OCI-LY1 (cell line): ENCODE measurements around the gene CDH4.
"Not testable (repeated sequence)": the region's sequence is repeated elsewhere in the genome, so short reads cannot be mapped to it uniquely, and the experiment has no call there.

Source experiments
- H2AFZ ChIP-seq: fragments of 200-600 bp; sonication (generic), shearing (Covaris generic); 2 replicates; pipeline ENCODE4 v1.6.0; 2014; ENCODE audit warnings: antibody characterized with exemption, mild to moderate bottlenecking, low read length
- H3F3A ChIP-seq: fragments of 200-600 bp; sonication (generic), shearing (Covaris generic); 2 replicates; pipeline ENCODE4 v1.6.0; 2014; ENCODE audit warnings: mild to moderate bottlenecking, antibody characterized with exemption, low read length, moderate library complexity; ENCODE audit not compliant: insufficient read depth
- H3K27ac ChIP-seq: fragments of 200-600 bp; sonication (generic); 2 replicates; pipeline ENCODE4 v1.5.1; 2014; ENCODE audit warnings: low read length, mixed run types, mild to moderate bottlenecking, low read depth; ENCODE audit not compliant: poor library complexity, severe bottlenecking
- H3K27me3 ChIP-seq: fragments of 200-600 bp; sonication (generic); 2 replicates; pipeline ENCODE4 v1.6.0; 2014; ENCODE audit warnings: antibody characterized with exemption, mild to moderate bottlenecking, low read length, moderate library complexity; ENCODE audit not compliant: insufficient read depth
- H3K36me3 ChIP-seq: fragments of 200-600 bp; sonication (generic); 2 replicates; pipeline ENCODE4 v1.6.1; 2014; ENCODE audit warnings: mild to moderate bottlenecking, antibody characterized with exemption, low read length, moderate library complexity, mixed read lengths; ENCODE audit not compliant: insufficient read depth
- H3K4me1 ChIP-seq: fragments of 200-600 bp; sonication (generic); 2 replicates; pipeline ENCODE4 v1.5.1; 2014; ENCODE audit warnings: mild to moderate bottlenecking, low read length, moderate library complexity; ENCODE audit not compliant: insufficient read depth, severe bottlenecking
- H3K4me2 ChIP-seq: fragments of 200-600 bp; sonication (generic), shearing (Covaris generic); 2 replicates; pipeline ENCODE4 v1.6.1; 2014; ENCODE audit warnings: low read length
- H3K4me3 ChIP-seq: fragments of 200-600 bp; sonication (generic); 2 replicates; pipeline ENCODE4 v1.5.1; 2014; ENCODE audit warnings: low read length, low read depth, mild to moderate bottlenecking, mixed read lengths; ENCODE audit not compliant: poor library complexity, severe bottlenecking
- H3K79me2 ChIP-seq: fragments of 200-600 bp; shearing (Covaris generic); 2 replicates; pipeline ENCODE4 v1.6.1; 2016; ENCODE audit warnings: mixed run types, low read length, mixed read lengths; ENCODE audit not compliant: insufficient read depth
- H3K9ac ChIP-seq: fragments of 200-600 bp; sonication (generic), shearing (Covaris generic); 2 replicates; pipeline ENCODE4 v1.6.1; 2014; ENCODE audit warnings: mild to moderate bottlenecking, low read length, mixed read lengths
- H3K9me2 ChIP-seq: fragments of 200-600 bp; sonication (generic), shearing (Covaris generic); 2 replicates; pipeline ENCODE4 v1.6.1; 2014; ENCODE audit warnings: low read depth, mild to moderate bottlenecking, low read length, mixed read lengths
- H3K9me3 ChIP-seq: fragments of 200-600 bp; shearing (Covaris generic); 2 replicates; pipeline ENCODE4 v1.6.1; 2014; ENCODE audit warnings: low read length, mixed read lengths
- H4K20me1 ChIP-seq: fragments of 200-600 bp; sonication (generic), shearing (Covaris generic); 2 replicates; pipeline ENCODE4 v1.6.0; 2016; ENCODE audit warnings: mild to moderate bottlenecking, low read length; ENCODE audit not compliant: insufficient read depth
- EZH2 ChIP-seq: fragments of 200-600 bp; sonication (generic), shearing (Covaris generic); IDR thresholded peaks from 2 replicates; pipeline ENCODE4 v1.8.0; 2017; ENCODE audit warnings: borderline replicate concordance, mixed run types, mild to moderate bottlenecking, antibody characterized with exemption, low read length, moderate library complexity, mixed read lengths
- TF ChIP-seq, protein P1 (sequence below): fragments of 200-600 bp; sonication (generic), shearing (Covaris generic); IDR thresholded peaks from 2 replicates; pipeline ENCODE4 v1.5.1; 2017; ENCODE audit warnings: mild to moderate bottlenecking, antibody characterized with exemption, low read length, moderate library complexity, mixed read lengths

Gene CDH4

DNA sequence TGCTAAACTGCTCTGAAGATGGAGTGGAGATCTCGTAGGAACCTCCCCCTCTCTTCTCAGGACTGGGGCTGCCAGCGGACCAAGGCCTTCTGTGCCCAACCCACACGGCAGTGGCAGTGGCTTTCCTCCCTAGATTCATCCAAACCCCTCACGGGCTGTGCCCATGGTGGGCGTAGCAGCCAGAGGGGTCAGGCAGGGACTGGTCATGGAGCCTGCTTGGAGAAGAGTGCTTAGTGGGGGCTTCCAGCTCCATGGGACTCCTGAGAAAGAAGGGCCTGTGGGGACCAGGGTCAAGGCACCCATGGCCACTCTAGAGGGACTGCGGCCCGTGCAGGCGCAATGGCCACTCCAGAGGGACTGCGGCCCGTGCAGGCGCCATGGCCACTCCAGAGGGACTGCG is 727.0 kb downstream of the CDH4 start:
- Histone ChIP-seq H3K4me3 (no peak overlapping the region), H3F3A (0 out of 2 replicates have a peak, but pooled peaks cover 8% of the 10 kb centered on the region), H3K27me3 (no peaks in the 10 kb centered on the region), H3K9me3 (no peaks in the 10 kb centered on the region), H3K79me2 (no peaks in the 10 kb centered on the region), H3K4me2 (no peak overlapping the region), H3K4me1 (peaks cover 2% of the 10 kb centered on the region), H2AFZ (no peak overlapping the region), H3K27ac (no peak overlapping the region), H3K9me2 (no peaks in the 10 kb centered on the region), H3K9ac (no peak overlapping the region), H4K20me1 (no peaks in the 10 kb centered on the region), H3K36me3 (peaks cover 20% of the 10 kb centered on the region)
- TF ChIP-seq EZH2, result no peak
- TF ChIP-seq, protein P1, sequence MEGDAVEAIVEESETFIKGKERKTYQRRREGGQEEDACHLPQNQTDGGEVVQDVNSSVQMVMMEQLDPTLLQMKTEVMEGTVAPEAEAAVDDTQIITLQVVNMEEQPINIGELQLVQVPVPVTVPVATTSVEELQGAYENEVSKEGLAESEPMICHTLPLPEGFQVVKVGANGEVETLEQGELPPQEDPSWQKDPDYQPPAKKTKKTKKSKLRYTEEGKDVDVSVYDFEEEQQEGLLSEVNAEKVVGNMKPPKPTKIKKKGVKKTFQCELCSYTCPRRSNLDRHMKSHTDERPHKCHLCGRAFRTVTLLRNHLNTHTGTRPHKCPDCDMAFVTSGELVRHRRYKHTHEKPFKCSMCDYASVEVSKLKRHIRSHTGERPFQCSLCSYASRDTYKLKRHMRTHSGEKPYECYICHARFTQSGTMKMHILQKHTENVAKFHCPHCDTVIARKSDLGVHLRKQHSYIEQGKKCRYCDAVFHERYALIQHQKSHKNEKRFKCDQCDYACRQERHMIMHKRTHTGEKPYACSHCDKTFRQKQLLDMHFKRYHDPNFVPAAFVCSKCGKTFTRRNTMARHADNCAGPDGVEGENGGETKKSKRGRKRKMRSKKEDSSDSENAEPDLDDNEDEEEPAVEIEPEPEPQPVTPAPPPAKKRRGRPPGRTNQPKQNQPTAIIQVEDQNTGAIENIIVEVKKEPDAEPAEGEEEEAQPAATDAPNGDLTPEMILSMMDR, result no peak

DNA sequence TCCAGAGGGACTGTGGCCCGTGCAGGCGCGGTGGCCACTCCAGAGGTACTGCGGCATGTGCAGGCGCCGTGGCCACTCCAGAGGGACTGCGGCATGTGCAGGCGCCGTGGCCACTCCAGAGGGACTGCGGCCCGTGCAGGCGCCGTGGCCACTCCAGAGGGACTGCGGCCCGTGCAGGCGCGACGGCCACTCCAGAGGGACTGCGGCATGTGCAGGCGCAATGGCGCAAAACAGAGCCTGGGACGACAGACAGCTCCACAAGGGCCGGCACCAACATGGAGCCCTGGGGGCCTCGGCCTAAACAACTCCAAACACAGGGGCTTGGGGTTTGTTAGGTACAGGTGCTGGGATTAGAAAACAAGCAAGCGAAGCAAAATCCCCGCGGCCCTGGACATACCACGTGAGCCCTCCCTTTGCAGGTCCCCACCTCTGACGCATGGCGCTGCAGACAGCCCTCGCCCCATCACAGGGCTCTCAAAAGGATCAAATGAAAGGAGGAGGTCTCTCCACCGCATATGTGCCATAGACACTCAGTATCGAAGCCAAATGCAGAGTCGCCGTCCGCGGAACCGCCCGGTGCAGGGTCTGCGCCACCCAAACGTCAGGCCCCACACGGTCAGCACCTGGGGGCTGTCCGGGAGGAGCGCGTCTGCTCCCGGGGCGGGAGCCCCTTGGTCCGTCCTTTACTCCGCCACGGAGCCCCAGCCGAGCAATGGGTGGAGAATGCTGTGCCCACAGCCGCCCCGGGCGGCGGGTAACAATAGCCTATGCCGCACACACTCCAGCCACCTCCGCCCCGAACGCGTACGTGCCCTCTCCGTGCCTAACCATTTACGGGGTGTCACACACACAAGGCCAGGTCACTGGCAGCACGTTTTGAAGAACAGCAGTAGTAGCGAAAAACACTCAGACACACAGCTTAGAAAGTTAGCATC is 727.9 kb downstream of the CDH4 start:
- no peaks in the 10 kb centered on the region for H3K27me3 ChIP-seq

DNA sequence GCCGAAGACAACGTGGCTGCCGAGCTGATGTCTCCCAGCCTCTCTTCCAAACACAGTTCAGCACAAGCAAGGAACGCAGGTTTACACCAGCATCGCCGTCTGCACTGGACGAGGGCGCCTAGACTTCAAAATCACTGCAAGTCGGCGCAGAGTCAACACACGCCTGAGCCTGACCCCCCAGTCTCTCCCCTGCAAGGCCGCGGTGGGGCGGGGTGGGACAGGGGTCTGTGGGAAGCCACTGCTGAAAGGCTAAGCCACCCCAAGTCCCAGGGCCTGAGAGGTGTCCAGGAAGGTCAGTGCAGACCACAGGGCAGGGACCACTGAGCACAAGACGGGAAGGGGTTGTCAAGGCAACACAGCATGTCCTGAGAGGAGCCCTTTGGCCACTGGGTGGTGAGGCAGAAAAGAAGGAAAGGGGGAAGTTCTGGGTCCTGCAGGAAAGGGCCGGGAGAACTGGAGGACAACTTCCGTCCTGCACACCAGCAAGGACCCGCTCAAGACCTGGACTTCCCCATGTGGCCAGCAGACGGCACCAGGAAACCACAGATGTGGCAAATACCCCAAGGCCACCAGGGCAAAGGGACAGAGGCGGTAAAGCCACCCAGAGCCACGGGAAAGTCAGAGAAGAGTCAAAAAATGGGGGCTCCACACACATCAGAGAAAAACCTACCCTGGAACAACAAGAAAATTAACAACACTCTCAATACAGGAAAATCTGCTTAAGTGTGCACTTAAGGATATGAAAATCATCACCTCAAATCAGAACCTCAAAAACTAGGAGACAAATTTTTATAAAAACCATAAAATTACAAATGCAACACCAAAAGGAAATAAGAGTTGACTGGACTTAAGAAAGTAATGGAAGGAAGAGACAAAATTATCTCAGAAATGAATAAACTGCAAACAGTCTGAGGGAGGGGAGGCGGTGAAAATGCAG is 728.9 kb downstream of the CDH4 start:
- H3K4me1 ChIP-seq, result peaks cover 8% of the 10 kb centered on the region
- H3K4me2 ChIP-seq, result no peak overlapping the region
- no peak overlapping the region for H2AFZ ChIP-seq
- no peaks in the 10 kb centered on the region for H4K20me1 ChIP-seq
- no peaks in the 10 kb centered on the region for H3K9me2 ChIP-seq
- 0 out of 2 replicates have a peak, but pooled peaks cover 8% of the 10 kb centered on the region for H3F3A ChIP-seq
- H3K27ac ChIP-seq, result no peak overlapping the region
- no peaks in the 10 kb centered on the region for H3K27me3 ChIP-seq
- no peak overlapping the region for H3K9ac ChIP-seq
- H3K9me3 ChIP-seq, result no peaks in the 10 kb centered on the region
- H3K79me2 ChIP-seq, result no peaks in the 10 kb centered on the region
- TF ChIP-seq, protein P1, result peak; percentile 57
- TF ChIP-seq EZH2, result no peak
- no peak overlapping the region for H3K4me3 ChIP-seq
- peaks cover 9% of the 10 kb centered on the region for H3K36me3 ChIP-seq

More for the DNA sequence above, 727.9 kb downstream of the CDH4 start:
- H4K20me1 ChIP-seq, result no peaks in the 10 kb centered on the region
- TF ChIP-seq, protein P1, result no peak
- no peak for TF ChIP-seq EZH2
- H2AFZ ChIP-seq, result no peak overlapping the region
- no peaks in the 10 kb centered on the region for H3K9me2 ChIP-seq
- no peaks in the 10 kb centered on the region for H3K79me2 ChIP-seq
- H3K4me1 ChIP-seq, result peaks cover 8% of the 10 kb centered on the region
- H3K9me3 ChIP-seq, result no peaks in the 10 kb centered on the region
- H3K9ac ChIP-seq, result no peak overlapping the region
- H3K27ac ChIP-seq, result no peak overlapping the region
- peaks cover 12% of the 10 kb centered on the region; the same call in 1 of the 2 replicates for H3K36me3 ChIP-seq
- no peak overlapping the region for H3K4me2 ChIP-seq
- no peak overlapping the region for H3K4me3 ChIP-seq
- 0 out of 2 replicates have a peak, but pooled peaks cover 8% of the 10 kb centered on the region for H3F3A ChIP-seq

DNA sequence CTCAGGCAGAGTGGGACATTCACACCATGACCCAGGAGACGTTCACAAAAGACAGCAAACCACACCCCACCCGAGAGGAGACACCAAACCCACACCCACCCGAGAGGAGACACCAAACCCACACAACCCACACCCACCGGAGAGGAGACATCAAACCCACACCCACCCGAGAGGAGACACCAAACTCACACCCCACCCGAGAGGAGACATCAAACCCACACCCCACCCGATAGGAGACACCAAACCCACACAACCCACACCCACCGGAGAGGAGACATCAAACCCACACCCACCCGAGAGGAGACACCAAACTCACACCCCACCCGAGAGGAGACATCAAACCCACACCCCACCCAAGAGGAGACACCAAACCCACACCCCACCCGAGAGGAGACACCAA is 729.6 kb downstream of the CDH4 start:
- H3K4me3 ChIP-seq, H3F3A ChIP-seq, H3K9me3 ChIP-seq, H3K9ac ChIP-seq, H3K36me3 ChIP-seq, H3K27ac ChIP-seq, H3K79me2 ChIP-seq, H4K20me1 ChIP-seq, H3K9me2 ChIP-seq, H3K4me1 ChIP-seq, H2AFZ ChIP-seq, H3K27me3 ChIP-seq, H3K4me2 ChIP-seq: not testable (repeated sequence)
